HCT116 (cell line): ENCODE results near the gene MAPKAP1. TPM values are rescaled to one million over a fixed set of nuclear protein-coding genes. Genes with fewer than 3 reads are reported as not detected.
A peak's percentile ranks its signal among the peaks of the same experiment; 100 is the strongest.

ENCODE experiments used
- ATAC-seq: fragments of 200-7000 bp; cut with Tn5 transposase; 2 replicates; pipeline ENCODE4 v1.9.1; 2020; ENCODE audit warnings: mild to moderate bottlenecking, moderate library complexity
- BruUV-seq: library from RNA; stranded (reverse); fragments of 400-500 nt; replicated peaks from 2 replicates; lab custom pipeline; 2021; lab: Mats Ljungman, UMichigan
- CTCF ChIA-PET: fragments of 300-600 bp; sonication (Branson Sonifier 250); formaldehyde crosslinking; loops from one replicate; lab custom pipeline; 2021; ENCODE audit warnings: antibody characterized with exemption; lab: Charles Lee
- POLR2A ChIA-PET: fragments of 300-600, 350-600 bp; sonication (Branson Sonifier 250); formaldehyde crosslinking; loops from one replicate; lab custom pipeline; 2021; ENCODE audit warnings: antibody characterized with exemption; lab: Charles Lee
- RAD21 ChIA-PET, 2 experiments: fragments of 300-600 bp; sonication (Branson Sonifier 250); formaldehyde crosslinking; loops; one replicate each; lab custom pipeline; 2023; ENCODE audit warnings: low total read pairs in 2 of 2; ENCODE audit not compliant: uncharacterized antibody in 2 of 2, unreplicated experiment in 2 of 2, low non-redundant PET in 1 of 2; lab: Charles Lee
- DNase-seq: peaks from one replicate; pipeline ENCODE4 v3.0.0-alpha.2; 2010; ENCODE audit warnings: low read depth, low spot score
- H2AFZ ChIP-seq: fragments of 200-600 bp; shearing (Covaris generic), sonication (generic); 2 replicates; pipeline ENCODE4 v1.6.1; 2017; ENCODE audit warnings: low read depth, mixed run types, mixed read lengths, antibody characterized with exemption, low read length; ENCODE audit not compliant: poor library complexity, severe bottlenecking
- H3K27ac ChIP-seq: 2 replicates; pipeline ENCODE4 v1.5.1; 2012; ENCODE audit warnings: low read depth, low read length
- H3K27me3 ChIP-seq: fragments of 200-600 bp; sonication (generic); 2 replicates; pipeline ENCODE4 v1.6.1; 2016; ENCODE audit warnings: mixed run types, low read length, mixed read lengths; ENCODE audit not compliant: insufficient read depth
- H3K36me3 ChIP-seq, 2 experiments: fragments of 200-500 bp in 1 of 2; fragments of 200-600 bp in 1 of 2; sonication (Bioruptor generic) in 1 of 2; sonication (generic) in 1 of 2; 2 replicates each; pipeline versions ENCODE4 v1.5.1 to v1.6.1; 2014 to 2016; ENCODE audit warnings: low read length in 2 of 2, inconsistent platforms in 1 of 2, mixed read lengths in 1 of 2, mixed run types in 1 of 2; ENCODE audit not compliant: insufficient read depth in 2 of 2, control insufficient read depth in 1 of 2
- H3K4me1 ChIP-seq, 2 experiments: fragments of 200-600 bp in 1 of 2; sonication (generic) in 1 of 2; 2 replicates each; pipeline versions ENCODE4 v1.5.1 to v1.6.1; 2012 to 2017; ENCODE audit warnings: low read length in 2 of 2, inconsistent platforms in 1 of 2, mild to moderate bottlenecking in 1 of 2, mixed read lengths in 1 of 2, mixed run types in 1 of 2, moderate library complexity in 1 of 2; ENCODE audit not compliant: insufficient read depth in 2 of 2, control insufficient read depth in 1 of 2
- H3K4me2 ChIP-seq: fragments of 200-600 bp; sonication (generic); 2 replicates; pipeline ENCODE4 v1.6.1; 2017; ENCODE audit warnings: mixed run types, low read length, mixed read lengths
- H3K4me3 ChIP-seq, 2 experiments: fragments of 200-600 bp in 1 of 2; sonication (generic) in 1 of 2; replicated peaks in 1 of 2; 2 replicates each; pipeline ENCODE4 v1.5.1; 2011 to 2016; ENCODE audit warnings: low read length in 2 of 2, control low read depth in 1 of 2, low read depth in 1 of 2, mild to moderate bottlenecking in 1 of 2, mixed read lengths in 1 of 2, mixed run types in 1 of 2
- H3K79me2 ChIP-seq: fragments of 200-600 bp; sonication (generic); 2 replicates; pipeline ENCODE4 v1.6.1; 2017; ENCODE audit warnings: mild to moderate bottlenecking, mixed run types, low read length, moderate library complexity, mixed read lengths; ENCODE audit not compliant: insufficient read depth
- H3K9ac ChIP-seq: fragments of 200-600 bp; sonication (generic); 2 replicates; pipeline ENCODE4 v1.6.1; 2016; ENCODE audit warnings: low read length, mixed read lengths
- H3K9me2 ChIP-seq: fragments of 200-600 bp; sonication (generic), shearing (Covaris generic); 2 replicates; pipeline ENCODE4 v1.6.1; 2017; ENCODE audit warnings: mixed run types, mild to moderate bottlenecking, moderate library complexity; ENCODE audit not compliant: insufficient read depth
- H3K9me3 ChIP-seq, 2 experiments: fragments of 200-500 bp in 1 of 2; fragments of 200-600 bp in 1 of 2; sonication (Bioruptor generic) in 1 of 2; sonication (generic) in 1 of 2; 2 replicates each; pipeline ENCODE4 v1.6.1; 2014 to 2017; ENCODE audit warnings: low read length in 2 of 2, mixed read lengths in 2 of 2, inconsistent platforms in 1 of 2, low read depth in 1 of 2, mild to moderate bottlenecking in 1 of 2, mixed run types in 1 of 2, moderate library complexity in 1 of 2; ENCODE audit not compliant: control insufficient read depth in 1 of 2, insufficient read depth in 1 of 2
- H4K20me1 ChIP-seq: fragments of 200-600 bp; sonication (generic), shearing (Covaris generic); 2 replicates; pipeline ENCODE4 v1.6.1; 2017; ENCODE audit warnings: mixed run types, mild to moderate bottlenecking, moderate library complexity; ENCODE audit not compliant: insufficient read depth
- ATF3 ChIP-seq: IDR thresholded peaks from 2 replicates; pipeline ENCODE4 v1.6.1; 2012
- CBX3 ChIP-seq: IDR thresholded peaks from 2 replicates; pipeline ENCODE4 v1.6.1; 2012; ENCODE audit warnings: low read depth
- EGR1 ChIP-seq: IDR thresholded peaks from 2 replicates; pipeline ENCODE4 v1.6.1; 2012; ENCODE audit warnings: low read depth
- EZH2 ChIP-seq: fragments of 200-600 bp; sonication (generic); IDR thresholded peaks from 2 replicates; pipeline ENCODE4 v1.6.1; 2017; ENCODE audit warnings: antibody characterized with exemption, mixed run types
- EZH2phosphoT487 ChIP-seq: fragments of 200-600 bp; IDR thresholded peaks from 2 replicates; pipeline ENCODE4 v1.6.1; 2018; ENCODE audit warnings: antibody characterized with exemption, borderline replicate concordance
- FOSL1 ChIP-seq: IDR thresholded peaks from 2 replicates; pipeline ENCODE4 v1.6.1; 2012; ENCODE audit warnings: low read depth
- MAX ChIP-seq: IDR thresholded peaks from 2 replicates; pipeline ENCODE4 v1.6.1; 2012
- POLR2A ChIP-seq: IDR thresholded peaks from 2 replicates; pipeline ENCODE4 v1.7.0; 2011; ENCODE audit warnings: borderline replicate concordance; ENCODE audit not compliant: insufficient read depth, insufficient read length; ENCODE audit errors: extremely low read depth
- RAD21 ChIP-seq: IDR thresholded peaks from 2 replicates; pipeline ENCODE4 v1.6.1; 2012; ENCODE audit warnings: low read depth, mild to moderate bottlenecking
- SIN3A ChIP-seq: IDR thresholded peaks from 2 replicates; pipeline ENCODE4 v1.6.1; 2012; ENCODE audit warnings: low read depth
- YY1 ChIP-seq: IDR thresholded peaks from 2 replicates; pipeline ENCODE4 v1.6.1; 2011; ENCODE audit warnings: low read length, low read depth, moderate library complexity, mild to moderate bottlenecking; ENCODE audit not compliant: insufficient replicate concordance; ENCODE audit errors: extremely low read depth
- intact Hi-C: fragments of 100-400 bp; cut with micrococcal nuclease; formaldehyde crosslinking; loops from 2 replicates; pipeline ENCODE4 v1.10.0; 2022
- total RNA-seq: library from RNA; stranded (reverse); gene quantifications from one replicate; pipeline ENCODE4 v1.2.1, GENCODE V29; 2021; ENCODE audit not compliant: unreplicated experiment

The MAPKAP1 gene
- total RNA-seq, 1 experiment from 2014 or later: 72.5 TPM

GRCh38 chr9:125521462-125522327, 185.3 kb downstream of the MAPKAP1 start (continued):
- 0 out of 2 replicates have a peak, but pooled peaks have one; percentile 22 for TF ChIP-seq ATF3
- no peak for TF ChIP-seq EZH2
- peak; percentile 96 for TF ChIP-seq FOSL1
- no peak for TF ChIP-seq EZH2phosphoT487

- H3K9me3 ChIP-seq: no peaks in the 10 kb centered on the region
- H3K36me3 ChIP-seq: no peaks in the 10 kb centered on the region
- no peak for DNase-seq
- no peak for ATAC-seq
- ChIA-PET POLR2A (no interaction called here), CTCF (interaction anchor here (1.3 kb wide), 1 partner anchor 879 kb away, joined by 4 read pairs; no protein-coding TSS in a partner anchor), RAD21 (no interaction called here)
- H3K79me2 ChIP-seq: no peaks in the 10 kb centered on the region
- intact Hi-C loops: no loop called here
- H2AFZ ChIP-seq: no peak overlapping the region
- H3K4me3 ChIP-seq: no peak overlapping the region
- H3K4me2 ChIP-seq: no peak overlapping the region
- H4K20me1 ChIP-seq: no peaks in the 10 kb centered on the region
- peaks cover 7 to 33% of the 10 kb centered on the region in 2 experiments for H3K4me1 ChIP-seq
- H3K27ac ChIP-seq: no peak overlapping the region
- H3K9ac ChIP-seq: no peak overlapping the region
- H3K27me3 ChIP-seq: no peaks in the 10 kb centered on the region
- no peak for TF ChIP-seq CBX3
- TF ChIP-seq ATF3: no peak
- no peak for TF ChIP-seq FOSL1
- no peak for TF ChIP-seq EGR1
- no peak for TF ChIP-seq SIN3A
- TF ChIP-seq YY1: no peak
- TF ChIP-seq POLR2A: no peak
- TF ChIP-seq RAD21: no peak
- no peak for TF ChIP-seq MAX
- BruUV-seq: no TSS peak
- no peaks in the 10 kb centered on the region for H3K9me2 ChIP-seq
Observed at GRCh38 chr9:125519734-125520133, 187.3 kb downstream of the MAPKAP1 start.
